Fibroblast of the aortic adventitia (primary cell): ENCODE measurements around the gene TRIM37. TPM values are rescaled to one million over a fixed set of nuclear protein-coding genes. Genes with fewer than 3 reads are reported as not detected.

ENCODE experiments used
- DNase-seq: peaks from one replicate; pipeline ENCODE4 v3.0.0-alpha.2; 2010; ENCODE audit warnings: low read depth
- H3K4me3 ChIP-seq: 2 replicates; pipeline ENCODE4 v1.5.1; 2011; ENCODE audit warnings: low read depth, mild to moderate bottlenecking, control low read depth, low read length, moderate library complexity
- CTCF ChIP-seq: IDR thresholded peaks from 2 replicates; pipeline ENCODE4 v1.5.1; 2011; ENCODE audit warnings: mild to moderate bottlenecking, low read length, control low read depth, inconsistent platforms; ENCODE audit not compliant: insufficient read depth
- total RNA-seq: library from RNA; depleted of rRNA; stranded (reverse); fragments of >200 nt; gene quantifications from 2 replicates; pipeline ENCODE4 v1.2.3, GENCODE V29; 2012; ENCODE audit warnings: low replicate concordance

The TRIM37 gene
- total RNA-seq, 1 donor: 42.0 TPM

GRCh38 chr17:59046192-59046591 lies 60.5 kb downstream of the TRIM37 start:
- DNase-seq: peak; percentile 63
- no peak for TF ChIP-seq CTCF

GRCh38 chr17:59038734-59039133 lies 67.9 kb downstream of the TRIM37 start:
- DNase-seq: peak; percentile 89
- H3K4me3 ChIP-seq: no peak overlapping the region
- TF ChIP-seq CTCF: no peak

More at GRCh38 chr17:59046192-59046591, 60.5 kb downstream of the TRIM37 start:
- H3K4me3 ChIP-seq: no peak overlapping the region

GRCh38 chr17:59037960-59038359 lies 68.7 kb downstream of the TRIM37 start:
- no peak overlapping the region for H3K4me3 ChIP-seq
- TF ChIP-seq CTCF: no peak
- no peak for DNase-seq

GRCh38 chr17:59030811-59031210 lies 75.9 kb downstream of the TRIM37 start:
- TF ChIP-seq CTCF: no peak
- no peak overlapping the region for H3K4me3 ChIP-seq
- no peak for DNase-seq

- H3K4me3 ChIP-seq: no peak overlapping the region
- TF ChIP-seq CTCF: no peak
- DNase-seq: no peak
These were observed 78.4 kb downstream of the TRIM37 start for GRCh38 chr17:59028328-59028727.

GRCh38 chr17:59027750-59028149 lies 78.9 kb downstream of the TRIM37 start:
- no peak overlapping the region for H3K4me3 ChIP-seq
- DNase-seq: no peak
- no peak for TF ChIP-seq CTCF
